H1 (cell line): Measurements from ENCODE around the gene IVL. TPM values are rescaled to one million over a fixed set of nuclear protein-coding genes. Genes with fewer than 3 reads are reported as not detected.

Experiments
- CTCF ChIA-PET: fragments of 300-600 bp; sonication (Branson Sonifier 250); formaldehyde crosslinking; loops from one replicate; lab custom pipeline; 2021; ENCODE audit not compliant: partially characterized antibody; lab: Charles Lee
- POLR2A ChIA-PET: fragments of 300-600 bp; sonication (Branson Sonifier 250); formaldehyde crosslinking; loops from one replicate; lab custom pipeline; 2021; ENCODE audit warnings: inconsistent platforms; ENCODE audit not compliant: partially characterized antibody; lab: Charles Lee
- DNase-seq, 2 experiments: peaks; one replicate each; pipeline versions ENCODE4 v3.0.0 to v3.0.0-alpha.2; 2010 to 2022; ENCODE audit warnings: low spot score in 2 of 2, low read depth in 1 of 2, mixed read lengths in 1 of 2
- FAIRE-seq: peaks from 2 replicates; lab custom pipeline; 2011; peaks lifted over from hg19 to GRCh38; lab: Jason Lieb, UNC
- H2AFZ ChIP-seq: 2 replicates; pipeline ENCODE4 v1.8.1; 2012; ENCODE audit warnings: low read length, inconsistent platforms
- H2AK5ac ChIP-seq: 2 replicates; pipeline ENCODE4 v1.6.1; 2013; ENCODE audit warnings: low read depth, low read length
- H2BK120ac ChIP-seq: replicated peaks from 2 replicates; pipeline ENCODE3; 2013; ENCODE audit warnings: low read depth, low read length, inconsistent platforms
- H2BK12ac ChIP-seq: 2 replicates; pipeline ENCODE4 v1.6.1; 2013; ENCODE audit warnings: low read depth, low read length
- H2BK15ac ChIP-seq: 2 replicates; pipeline ENCODE4 v1.6.1; 2013; ENCODE audit warnings: low read length
- H2BK20ac ChIP-seq: 2 replicates; pipeline ENCODE4 v1.6.1; 2013; ENCODE audit warnings: low read length
- H2BK5ac ChIP-seq: 2 replicates; pipeline ENCODE4 v1.6.1; 2013; ENCODE audit warnings: low read depth, low read length
- H3K14ac ChIP-seq: 2 replicates; pipeline ENCODE4 v1.6.1; 2013; ENCODE audit warnings: inconsistent platforms; ENCODE audit not compliant: insufficient read length
- H3K18ac ChIP-seq: 2 replicates; pipeline ENCODE4 v1.6.1; 2013; ENCODE audit warnings: low read length; ENCODE audit errors: extremely low read depth
- H3K23ac ChIP-seq: 2 replicates; pipeline ENCODE4 v1.6.1; 2013; ENCODE audit warnings: inconsistent platforms; ENCODE audit not compliant: insufficient read length
- H3K23me2 ChIP-seq: 2 replicates; pipeline ENCODE4 v1.6.1; 2013; ENCODE audit warnings: low read depth, low read length
- H3K27ac ChIP-seq: 2 replicates; pipeline ENCODE4 v1.6.1; 2011; ENCODE audit warnings: low read depth, low read length, inconsistent platforms
- H3K27me3 ChIP-seq, 4 experiments: replicated peaks in 1 of 4; 1 replicate in 1 of 4; 2 replicates in 3 of 4; pipeline versions ENCODE4 v1.6.1 to v1.8.1; 2011 to 2013; ENCODE audit warnings: low read length in 3 of 4, mild to moderate bottlenecking in 3 of 4, inconsistent platforms in 2 of 4, mixed read lengths in 2 of 4, moderate library complexity in 1 of 4; ENCODE audit not compliant: control insufficient read depth in 3 of 4, insufficient read depth in 3 of 4; ENCODE audit errors: extremely low read depth in 1 of 4
- H3K36me3 ChIP-seq, 4 experiments: 2 replicates each; pipeline versions ENCODE4 v1.6.1 to v1.8.1; 2011 to 2013; ENCODE audit warnings: mild to moderate bottlenecking in 4 of 4, low read length in 3 of 4, moderate library complexity in 2 of 4, control low read depth in 1 of 4, inconsistent platforms in 1 of 4; ENCODE audit not compliant: insufficient read depth in 4 of 4, control insufficient read depth in 2 of 4
- H3K4ac ChIP-seq: replicated peaks from 2 replicates; pipeline ENCODE3; 2013; ENCODE audit warnings: low read length, low read depth, mixed read lengths, inconsistent platforms; ENCODE audit not compliant: insufficient read length
- H3K4me1 ChIP-seq, 4 experiments: replicated peaks in 1 of 4; 1 replicate in 1 of 4; 2 replicates in 3 of 4; pipeline versions ENCODE4 v1.6.1 to v1.8.1; 2011 to 2013; ENCODE audit warnings: low read length in 3 of 4, inconsistent platforms in 2 of 4, mixed read lengths in 1 of 4; ENCODE audit not compliant: insufficient read depth in 4 of 4, control insufficient read depth in 3 of 4
- H3K4me2 ChIP-seq, 2 experiments: 2 replicates each; pipeline versions ENCODE4 v1.6.1 to v1.8.1; 2011 to 2013; ENCODE audit warnings: low read depth in 2 of 2, low read length in 2 of 2, control low read depth in 1 of 2, inconsistent platforms in 1 of 2, mild to moderate bottlenecking in 1 of 2; ENCODE audit not compliant: insufficient read depth in 1 of 2
- H3K4me3 ChIP-seq, 4 experiments: fragments of 200-600, 300-600 bp in 1 of 4; sonication (generic), shearing (Covaris generic), sonication (Bioruptor Twin) in 1 of 4; 2 replicates each; pipeline versions ENCODE4 v1.5.1 to v1.8.1; 2011 to 2016; ENCODE audit warnings: low read length in 4 of 4, low read depth in 3 of 4, control low read depth in 2 of 4, inconsistent platforms in 2 of 4, mild to moderate bottlenecking in 2 of 4, mixed read lengths in 1 of 4, moderate library complexity in 1 of 4; ENCODE audit not compliant: insufficient read depth in 2 of 4; ENCODE audit errors: extremely low read depth in 1 of 4
- H3K56ac ChIP-seq: replicated peaks from 2 replicates; pipeline ENCODE3; 2013; ENCODE audit warnings: low read depth, mild to moderate bottlenecking, mixed read lengths, low read length, inconsistent platforms; ENCODE audit not compliant: insufficient read length
- H3K79me1 ChIP-seq: 2 replicates; pipeline ENCODE4 v1.6.1; 2013; ENCODE audit warnings: low read depth, low read length, control low read depth
- H3K79me2 ChIP-seq, 2 experiments: 2 replicates each; pipeline versions ENCODE4 v1.6.1 to v1.8.1; 2012 to 2013; ENCODE audit warnings: low read length in 2 of 2, mild to moderate bottlenecking in 2 of 2, inconsistent platforms in 1 of 2; ENCODE audit not compliant: insufficient read depth in 2 of 2, control insufficient read depth in 1 of 2
- H3K9ac ChIP-seq, 4 experiments: replicated peaks in 1 of 4; 1 replicate in 1 of 4; 2 replicates in 3 of 4; pipeline versions ENCODE4 v1.6.1 to v1.8.1; 2011 to 2013; ENCODE audit warnings: low read depth in 3 of 4, low read length in 3 of 4, control low read depth in 2 of 4, mild to moderate bottlenecking in 2 of 4, moderate library complexity in 2 of 4, inconsistent platforms in 1 of 4; ENCODE audit errors: extremely low read depth in 1 of 4
- H3K9me3 ChIP-seq, 2 experiments: 2 replicates each; pipeline versions ENCODE4 v1.6.1 to v1.8.1; 2012 to 2013; ENCODE audit warnings: mild to moderate bottlenecking in 2 of 2, moderate library complexity in 2 of 2, control low read depth in 1 of 2, inconsistent platforms in 1 of 2, low read depth in 1 of 2, low read length in 1 of 2, mixed read lengths in 1 of 2; ENCODE audit not compliant: insufficient read depth in 2 of 2
- H4K20me1 ChIP-seq, 2 experiments: replicated peaks in 1 of 2; 2 replicates each; pipeline versions ENCODE3 to v1.8.1; 2011 to 2013; ENCODE audit warnings: inconsistent platforms in 2 of 2, low read length in 2 of 2, mild to moderate bottlenecking in 1 of 2; ENCODE audit not compliant: insufficient read depth in 2 of 2, control insufficient read depth in 1 of 2
- H4K5ac ChIP-seq: 2 replicates; pipeline ENCODE4 v1.6.1; 2013; ENCODE audit warnings: low read length, low read depth, mixed read lengths, inconsistent platforms; ENCODE audit not compliant: insufficient read length
- H4K8ac ChIP-seq: 2 replicates; pipeline ENCODE4 v1.8.0; 2013; ENCODE audit warnings: mild to moderate bottlenecking, moderate library complexity, low read length, inconsistent platforms; ENCODE audit not compliant: insufficient read depth; ENCODE audit errors: extremely low read depth
- H4K91ac ChIP-seq: replicated peaks from 2 replicates; pipeline ENCODE3; 2013; ENCODE audit warnings: low read length, mixed read lengths, inconsistent platforms; ENCODE audit not compliant: insufficient read length
- FOSL1 ChIP-seq: IDR thresholded peaks from 2 replicates; pipeline ENCODE4 v1.6.1; 2011; ENCODE audit warnings: mild to moderate bottlenecking, low read depth, low read length, moderate library complexity; ENCODE audit not compliant: insufficient read depth
- JUND ChIP-seq: IDR thresholded peaks from 2 replicates; pipeline ENCODE4 v1.6.1; 2011; ENCODE audit warnings: mild to moderate bottlenecking, improper control_type of control experiment, low read length
- TCF12 ChIP-seq: IDR thresholded peaks from 2 replicates; pipeline ENCODE4 v1.6.1; 2011; ENCODE audit warnings: low read depth, mild to moderate bottlenecking, low read length
- YY1 ChIP-seq: IDR thresholded peaks from 2 replicates; pipeline ENCODE4 v1.6.1; 2011; ENCODE audit warnings: low read depth, mild to moderate bottlenecking, low read length
- ZNF274 ChIP-seq: IDR thresholded peaks from 2 replicates; pipeline ENCODE4 v1.7.0; 2012; ENCODE audit warnings: low read length, borderline replicate concordance; ENCODE audit errors: extremely low read depth
- WGBS, 2 experiments: shearing (Covaris generic) in 1 of 2; methylation state at CpG; one replicate each; pipeline versions ENCODE4 v1.1.6 to v1.1.7; 2013 to 2015; ENCODE audit warnings: low lambda C conversion rate in 2 of 2, mixed read lengths in 2 of 2, inconsistent platforms in 1 of 2, low coverage in 1 of 2, missing lambda C conversion rate in 1 of 2; ENCODE audit not compliant: insufficient replicate concordance in 2 of 2, insufficient coverage in 1 of 2, insufficient read length in 1 of 2; ENCODE audit errors: extremely low coverage in 1 of 2, missing lambda C conversion rate in 1 of 2; 5-methylcytosine and 5-hydroxymethylcytosine counted together
- polyA plus RNA-seq, 7 experiments: library from polyadenylated mRNA; depleted of rRNA in 3 of 7; stranded (reverse) in 5 of 7; unstranded in 2 of 7; fragments of >200 nt in 5 of 7; fragments of 200-250 nt in 2 of 7; gene quantifications; 1 replicate in 5 of 7; 2 replicates in 1 of 7; 4 replicates in 1 of 7; pipeline versions ENCODE4 v1.2.1 to v1.2.3, GENCODE V29; 2011 to 2013; ENCODE audit warnings: missing spikeins in 2 of 7, mixed read lengths in 2 of 7
- total RNA-seq: library from RNA; stranded (reverse); fragmentation: NEBNext Ultra II Directional; extraction: Animal tissue kit (Norgen Biotek cat#: 25700); gene quantifications from 2 replicates; pipeline ENCODE4 v1.2.1, GENCODE V29; 2021

Gene IVL
- total and polyA plus RNA-seq, 2 of the 8 experiments (the other 6 are each of a cell fraction or from before 2014, with no cell fraction given), result not detected

GRCh38 chr1:152860129-152860528 is 48.2 kb upstream of the IVL start:
- Histone ChIP-seq H3K79me2 (no peaks in the 10 kb centered on the region), H3K4me3 (no peak overlapping the region), H4K5ac (no peak overlapping the region)
- TF ChIP-seq TCF12 (no peak), FOSL1 (no peak), YY1 (no peak), JUND (no peak), ZNF274 (no peak)
- TF ChIP-seq, all 59 proteins: peak for 0
- Histone ChIP-seq H3K27ac (no peak overlapping the region), H3K18ac (no peak overlapping the region), H3K27me3 (no peaks in the 10 kb centered on the region), H3K56ac (no peak overlapping the region), H3K79me1 (no peaks in the 10 kb centered on the region), H4K91ac (no peak overlapping the region), H2BK20ac (no peak overlapping the region), H3K36me3 (peaks cover 0 to 3% (median 0%) of the 10 kb centered on the region in 4 experiments; a peak in 1 of 8 replicates), H4K8ac (no peak overlapping the region), H3K23ac (no peak overlapping the region), H2BK15ac (no peak overlapping the region), H3K23me2 (no peaks in the 10 kb centered on the region), H3K9ac (no peak overlapping the region), H3K4me2 (no peak overlapping the region), H3K9me3 (peaks cover 67 to 81% of the 10 kb centered on the region in 2 experiments), H2AK5ac (no peak overlapping the region), H3K14ac (no peak overlapping the region), H2AFZ (no peak overlapping the region), H2BK12ac (no peak overlapping the region), H3K4me1 (no peaks in the 10 kb centered on the region), H2BK120ac (no peak overlapping the region), H4K20me1 (no peaks in the 10 kb centered on the region), H3K4ac (no peak overlapping the region), H2BK5ac (no peak overlapping the region)
- ChIA-PET CTCF (interaction anchor here (0.6 kb wide), 1 partner anchor 9 kb away, joined by 3 read pairs; no protein-coding TSS in a partner anchor), POLR2A (no interaction called here)
- FAIRE-seq (no peak), DNase-seq (no peak)
- 68 to 100% methylated on average over 1 to 3 of the region's 3 CpGs for WGBS, 2 experiments
